Measurements from ENCODE around the gene EFNB2.

- TF ChIP-seq CTCF (IDR thresholded peaks at IDR 0.05; ENCODE audit: insufficient read depth, low read length) (no peak), POLR2AphosphoS5 (IDR thresholded peaks at IDR 0.05; ENCODE audit: low read depth) (no peak)
Measured at GRCh38 chr13:106530980-106531481, 4.4 kb downstream of the EFNB2 start.

Data from HL-60 (cell line).